HG03097 (cell line): Measurements from ENCODE around the gene AQP2.

Source experiments
- ATAC-seq: cut with Tn5 transposase; IDR thresholded peaks from one replicate; pipeline ENCODE4 v1.9.1; 2021; ENCODE audit not compliant: unreplicated experiment, low FRiP score

Gene AQP2, protein sequence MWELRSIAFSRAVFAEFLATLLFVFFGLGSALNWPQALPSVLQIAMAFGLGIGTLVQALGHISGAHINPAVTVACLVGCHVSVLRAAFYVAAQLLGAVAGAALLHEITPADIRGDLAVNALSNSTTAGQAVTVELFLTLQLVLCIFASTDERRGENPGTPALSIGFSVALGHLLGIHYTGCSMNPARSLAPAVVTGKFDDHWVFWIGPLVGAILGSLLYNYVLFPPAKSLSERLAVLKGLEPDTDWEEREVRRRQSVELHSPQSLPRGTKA

DNA sequence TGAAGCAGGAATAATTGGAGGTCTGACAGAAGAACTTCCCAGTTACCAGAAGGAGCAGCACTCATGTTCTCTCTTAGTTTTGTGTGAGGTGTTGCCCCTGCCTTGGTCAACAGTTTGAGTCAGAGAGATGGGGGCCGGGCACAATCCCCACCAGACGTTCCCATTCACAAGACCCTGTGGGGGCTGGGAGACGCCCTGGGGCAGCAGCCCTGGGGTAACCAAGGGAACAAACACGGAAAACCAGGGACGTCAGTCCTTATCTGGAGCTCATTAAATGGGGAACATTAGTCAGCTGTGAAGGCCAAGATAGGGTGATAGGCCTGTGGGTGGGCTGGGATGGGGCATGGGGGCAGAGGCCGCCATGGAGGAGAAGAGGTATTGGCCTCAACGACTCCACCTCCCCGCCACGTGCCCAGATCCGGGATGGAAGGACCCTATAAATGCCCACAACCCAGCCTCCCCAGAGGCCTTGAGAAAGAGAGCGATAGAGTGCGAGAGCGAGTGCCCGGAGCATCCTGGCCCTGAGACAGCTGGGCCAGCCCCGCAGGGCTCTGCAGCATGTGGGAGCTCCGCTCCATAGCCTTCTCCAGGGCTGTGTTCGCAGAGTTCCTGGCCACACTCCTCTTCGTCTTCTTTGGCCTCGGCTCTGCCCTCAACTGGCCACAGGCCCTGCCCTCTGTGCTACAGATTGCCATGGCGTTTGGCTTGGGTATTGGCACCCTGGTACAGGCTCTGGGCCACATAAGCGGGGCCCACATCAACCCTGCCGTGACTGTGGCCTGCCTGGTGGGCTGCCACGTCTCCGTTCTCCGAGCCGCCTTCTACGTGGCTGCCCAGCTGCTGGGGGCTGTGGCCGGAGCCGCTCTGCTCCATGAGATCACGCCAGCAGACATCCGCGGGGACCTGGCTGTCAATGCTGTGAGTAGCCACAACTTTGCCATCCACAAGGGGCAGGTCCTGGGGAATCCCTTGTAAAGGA is at the start of gene AQP2:
TSS of gene AQP2 (plus strand) at position 465 of the 979 bp plus-strand sequence. CDS start at position 559, 94 bp downstream.
- ATAC-seq, result no peak

GRCh38 chr12:49901026-49901425 is 49.5 kb upstream of the AQP2 start:
- ATAC-seq, result no peak

DNA sequence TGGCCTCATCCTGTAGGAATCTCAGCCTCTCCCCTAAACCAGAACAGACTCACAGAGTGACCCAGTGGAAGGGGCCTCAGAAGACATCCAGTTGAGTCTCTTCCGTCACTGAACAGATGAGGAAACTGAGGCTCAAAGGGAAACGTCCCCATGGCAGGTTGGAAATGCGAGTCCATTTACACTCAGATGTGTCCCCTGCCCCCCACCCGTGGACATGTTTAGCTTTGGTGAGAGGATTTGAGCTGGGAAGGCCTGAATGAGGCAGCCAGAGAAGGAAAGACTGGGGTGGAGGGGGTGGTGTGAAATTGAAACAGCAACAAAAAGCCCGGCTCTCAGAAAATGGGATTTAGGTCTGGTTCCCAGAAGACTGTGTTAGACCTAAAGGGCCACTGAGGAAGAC is 48.6 kb upstream of the AQP2 start:
- ATAC-seq, result no peak

GRCh38 chr12:49902399-49903350 is 47.9 kb upstream of the AQP2 start:
- no peak for ATAC-seq

- no peak for ATAC-seq
Measured at GRCh38 chr12:49903351-49903699, 47.2 kb upstream of the AQP2 start.

DNA sequence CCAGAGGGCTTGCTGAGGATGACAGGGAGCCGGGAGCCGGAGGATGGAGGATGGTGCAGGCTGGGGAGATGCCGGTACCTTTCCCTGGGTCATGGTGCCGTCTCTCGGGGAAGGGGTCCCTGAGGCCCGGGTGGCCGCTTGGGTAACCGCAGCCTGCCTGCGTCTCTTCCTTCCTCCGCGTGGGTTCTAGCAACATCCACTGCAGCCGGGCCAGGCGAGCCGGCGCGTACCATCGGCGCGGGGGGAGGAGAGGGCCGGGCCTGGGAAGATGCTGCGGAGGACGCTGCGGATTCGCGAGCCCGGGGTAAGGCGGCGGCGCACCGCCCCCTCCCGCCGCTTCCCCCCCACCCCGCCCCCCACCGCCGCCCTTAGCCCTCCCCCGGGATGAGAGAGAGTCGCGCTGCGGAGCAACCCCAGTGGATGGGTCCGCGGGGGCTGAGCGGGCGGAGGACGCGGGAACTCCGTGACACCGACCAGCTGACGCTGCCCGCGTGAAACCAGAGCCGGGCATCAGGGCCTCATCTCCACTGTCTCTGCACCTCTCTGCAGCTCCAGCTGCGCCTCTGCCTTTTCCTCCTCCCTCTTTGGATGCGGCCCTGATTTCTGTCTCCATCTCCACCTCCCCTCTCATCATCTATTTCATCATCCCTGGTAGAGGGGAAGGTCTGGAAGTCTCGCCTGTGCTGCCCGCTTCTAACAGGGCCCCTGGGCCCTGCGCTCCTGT is 46.7 kb upstream of the AQP2 start, which contains the start of gene FAIM2:
TSS of gene FAIM2 (minus strand) at position 201 of the 724 bp plus-strand sequence. CDS start at position 93, 108 bp downstream.
- ATAC-seq, result no peak

DNA sequence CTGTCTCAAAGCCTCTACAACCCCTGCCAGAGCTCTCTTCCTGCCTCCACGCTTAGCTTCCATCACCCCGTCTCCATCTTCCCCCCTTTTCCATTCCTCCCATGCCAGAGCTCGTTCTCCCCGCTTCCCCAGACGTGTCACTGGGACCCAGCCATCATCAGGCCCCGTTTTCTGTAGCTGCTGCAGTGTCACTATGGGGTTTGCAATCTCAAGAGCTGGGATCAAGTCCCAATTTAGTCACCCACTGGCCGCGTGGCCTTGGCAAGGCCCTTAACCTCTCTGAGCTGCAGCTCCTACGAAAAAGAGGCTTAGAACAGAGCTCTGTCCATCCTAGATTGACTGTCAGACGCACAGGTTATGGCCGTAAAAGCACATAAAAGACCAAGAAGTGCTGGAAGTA is 45.9 kb upstream of the AQP2 start:
- no peak for ATAC-seq

DNA sequence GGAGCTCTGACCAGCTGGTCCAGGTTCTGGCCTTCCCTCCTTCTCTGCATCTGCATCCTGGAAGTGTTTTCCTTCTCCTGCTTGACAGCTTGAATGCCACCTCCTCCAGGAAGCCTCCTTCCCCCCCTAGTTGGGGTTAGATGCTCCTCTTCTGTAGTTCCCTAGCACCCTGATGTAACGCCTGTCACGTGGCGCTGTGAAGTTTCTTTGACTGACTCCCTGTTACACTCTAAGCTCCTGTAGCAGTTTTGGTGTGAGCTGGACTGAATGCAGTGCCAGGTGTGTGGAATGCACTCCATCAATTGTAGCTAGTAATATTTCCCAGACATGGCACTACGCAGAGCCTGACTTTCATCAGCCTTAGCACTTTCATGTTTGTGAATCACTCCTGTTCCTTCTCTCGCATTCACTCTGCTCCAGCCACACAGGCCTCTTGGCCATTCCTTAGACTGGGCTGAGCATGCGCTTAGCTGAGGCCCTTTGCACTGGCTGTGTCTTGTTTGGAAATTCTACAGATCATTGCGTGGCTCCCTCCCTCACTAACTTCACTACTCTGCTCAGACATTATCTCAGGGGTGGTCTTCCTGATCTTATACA is 44.7 kb upstream of the AQP2 start:
- no peak for ATAC-seq

DNA sequence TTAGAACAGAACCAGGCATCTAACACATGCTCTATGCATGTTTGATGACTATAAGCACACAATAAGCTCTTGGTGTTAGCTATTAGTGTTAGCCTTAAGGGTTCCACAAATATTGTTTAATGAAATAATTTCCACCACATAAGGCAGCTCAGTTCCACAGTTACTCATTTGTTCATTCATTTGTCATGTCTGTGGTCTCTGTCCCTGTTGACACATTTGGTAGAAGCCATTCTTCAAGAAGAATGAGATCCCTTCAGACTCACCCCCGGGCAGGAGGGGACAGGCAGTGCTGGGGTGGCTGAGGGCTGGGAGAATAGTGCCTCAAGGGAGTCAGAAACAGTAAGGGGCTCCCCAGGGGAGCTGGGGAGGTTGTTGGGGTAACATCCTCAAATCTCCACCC is 43.2 kb upstream of the AQP2 start:
- ATAC-seq, result no peak

GRCh38 chr12:49909356-49909755 is 41.2 kb upstream of the AQP2 start:
- ATAC-seq, result no peak

GRCh38 chr12:49909826-49910225 is 40.7 kb upstream of the AQP2 start:
- ATAC-seq, result no peak

- no peak for ATAC-seq
Measured at GRCh38 chr12:49910331-49911212, 40.0 kb upstream of the AQP2 start.

GRCh38 chr12:49911213-49911605 is 39.3 kb upstream of the AQP2 start:
- ATAC-seq, result no peak

DNA sequence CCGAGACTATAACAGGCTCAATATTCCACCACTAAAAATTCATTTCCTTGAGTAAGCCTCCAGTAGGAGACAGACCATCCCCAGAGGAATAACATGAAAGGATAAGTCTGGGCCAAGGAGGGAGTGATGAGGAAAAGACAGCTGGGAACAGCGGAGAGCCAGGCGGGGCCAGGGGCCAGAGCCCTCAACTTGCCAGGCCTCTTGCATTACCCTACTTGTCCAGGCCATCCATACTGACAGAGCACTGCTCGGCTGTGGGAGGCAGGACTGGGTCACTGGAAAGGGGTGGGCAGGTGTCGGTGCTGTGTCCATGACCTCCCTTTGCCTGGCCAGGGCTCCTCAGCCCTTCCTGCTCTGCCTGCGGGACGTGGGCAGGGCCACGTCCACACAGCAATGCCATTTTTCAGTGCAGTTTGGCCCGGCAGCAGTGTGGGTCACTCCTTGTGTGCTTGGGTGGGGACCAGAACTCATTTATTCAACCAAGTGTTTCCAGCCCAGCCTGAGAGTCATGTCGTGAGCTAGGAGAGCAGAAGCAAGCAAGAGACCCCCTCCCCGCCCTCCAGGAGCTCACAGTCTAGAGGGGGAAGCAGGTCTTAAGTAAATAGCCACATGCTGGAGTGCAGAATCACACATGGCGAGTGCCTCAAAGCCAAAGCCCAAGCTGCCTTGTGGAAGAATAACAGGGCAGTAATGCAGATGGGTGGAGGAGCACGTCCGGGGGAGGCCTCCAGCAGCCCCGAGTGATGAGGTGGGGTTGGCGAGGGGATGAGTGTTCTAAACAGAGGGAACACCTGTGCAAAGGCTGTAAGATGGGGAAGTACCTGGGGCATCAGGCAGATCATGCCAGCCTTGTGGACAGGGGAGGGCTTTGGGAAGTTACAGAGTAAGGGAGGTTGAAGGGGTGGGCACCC is 37.9 kb upstream of the AQP2 start:
- no peak for ATAC-seq

GRCh38 chr12:49916129-49916919 is 34.2 kb upstream of the AQP2 start:
- no peak for ATAC-seq

DNA sequence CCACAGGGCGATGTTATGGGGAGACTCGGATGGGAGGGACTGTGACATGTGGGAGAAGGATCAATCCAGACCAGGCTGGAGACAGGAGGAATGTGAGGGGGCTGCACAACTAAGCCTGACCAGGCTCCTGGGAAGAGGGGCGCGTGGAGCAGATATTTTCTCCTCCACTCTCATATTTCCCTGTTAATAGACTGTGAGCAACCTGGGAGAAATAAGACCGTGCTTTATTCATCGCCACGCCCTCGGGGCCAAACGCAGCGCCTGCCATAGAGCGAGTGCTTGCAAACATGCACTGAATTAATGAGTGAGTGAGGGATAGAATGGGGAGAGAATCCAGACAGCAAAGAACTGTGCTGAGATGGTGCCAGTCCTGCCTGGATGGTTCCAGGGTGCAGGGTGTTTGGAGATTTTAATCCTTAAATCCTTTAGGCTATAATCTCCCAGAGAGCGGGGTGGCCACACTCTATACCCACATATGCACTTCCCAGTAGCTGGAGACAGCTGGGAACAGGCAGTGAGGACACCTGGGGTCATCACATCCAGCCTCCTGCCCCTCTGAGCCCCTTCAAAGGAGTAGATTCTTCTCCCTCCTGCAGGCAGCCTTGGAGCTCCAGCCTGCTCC is 33.3 kb upstream of the AQP2 start:
- ATAC-seq, result no peak
